Glutamatergic neuron (in vitro differentiated cells): ENCODE data around the gene AGTRAP. TPM values are rescaled to one million over a fixed set of nuclear protein-coding genes. Genes with fewer than 3 reads are reported as not detected.

Experiments used
- DNase-seq: peaks from one replicate; pipeline ENCODE4 v3.0.0; 2022
- H3K27ac Mint-ChIP-seq: one replicate; pipeline ENCODE4 v1.8.0; 2020; ENCODE audit warnings: mild to moderate bottlenecking, mixed read lengths, inconsistent platforms; ENCODE audit not compliant: unreplicated experiment
- H3K27me3 Mint-ChIP-seq: one replicate; pipeline ENCODE4 v1.8.0; 2020; ENCODE audit warnings: mild to moderate bottlenecking, moderate library complexity, mixed read lengths, inconsistent platforms; ENCODE audit not compliant: unreplicated experiment
- H3K36me3 Mint-ChIP-seq: one replicate; pipeline ENCODE4 v1.8.0; 2020; ENCODE audit warnings: mild to moderate bottlenecking, mixed read lengths, inconsistent platforms; ENCODE audit not compliant: unreplicated experiment
- H3K4me1 Mint-ChIP-seq: one replicate; pipeline ENCODE4 v1.8.0; 2020; ENCODE audit warnings: mild to moderate bottlenecking, low read depth, mixed read lengths, inconsistent platforms; ENCODE audit not compliant: unreplicated experiment
- H3K4me3 Mint-ChIP-seq: one replicate; pipeline ENCODE4 v1.8.0; 2020; ENCODE audit warnings: mild to moderate bottlenecking, mixed read lengths, inconsistent platforms; ENCODE audit not compliant: unreplicated experiment
- H3K9me3 Mint-ChIP-seq: one replicate; pipeline ENCODE4 v1.8.0; 2020; ENCODE audit warnings: mild to moderate bottlenecking, moderate library complexity, mixed read lengths, inconsistent platforms; ENCODE audit not compliant: unreplicated experiment
- CTCF ChIP-seq: fragments of 200-600 bp; sonication (generic); IDR thresholded peaks from one replicate; pipeline ENCODE4 v1.5.0; 2021; ENCODE audit not compliant: partially characterized antibody, unreplicated experiment
- total RNA-seq: library from RNA; stranded (reverse); fragmentation: NEBNext Ultra II Directional; extraction: Animal tissue kit (Norgen Biotek cat#: 25700); gene quantifications from one replicate; pipeline ENCODE4 v1.2.1, GENCODE V29; 2021; ENCODE audit not compliant: unreplicated experiment

AGTRAP gene
- total RNA-seq, 1 donor from 2014 or later = 6.1 TPM

GRCh38 chr1:11764115-11764514 lies 28.2 kb downstream of the AGTRAP start:
- Mint-ChIP-seq H3K9me3 (peaks cover 2% of the 10 kb centered on the region), H3K27me3 (peaks cover 16% of the 10 kb centered on the region), H3K27ac (no peak overlapping the region), H3K36me3 (peaks cover 5% of the 10 kb centered on the region), H3K4me1 (peaks cover 6% of the 10 kb centered on the region), H3K4me3 (no peak overlapping the region)
- no peak for DNase-seq
- TF ChIP-seq CTCF = no peak

GRCh38 chr1:11764519-11764918 lies 28.6 kb downstream of the AGTRAP start:
- Mint-ChIP-seq H3K36me3 (peaks cover 5% of the 10 kb centered on the region), H3K4me3 (no peak overlapping the region), H3K4me1 (peaks cover 6% of the 10 kb centered on the region), H3K27ac (no peak overlapping the region), H3K9me3 (peaks cover 2% of the 10 kb centered on the region), H3K27me3 (peaks cover 15% of the 10 kb centered on the region)
- no peak for TF ChIP-seq CTCF
- DNase-seq = no peak

GRCh38 chr1:11765661-11766428 lies 29.9 kb downstream of the AGTRAP start:
- no peak overlapping the region for H3K4me3 Mint-ChIP-seq
- H3K36me3 Mint-ChIP-seq = peaks cover 5% of the 10 kb centered on the region
- TF ChIP-seq CTCF = no peak
- no peak for DNase-seq
- H3K4me1 Mint-ChIP-seq = peaks cover 6% of the 10 kb centered on the region
- no peak overlapping the region for H3K27ac Mint-ChIP-seq
- peaks cover 2% of the 10 kb centered on the region for H3K9me3 Mint-ChIP-seq
- H3K27me3 Mint-ChIP-seq = peaks cover 12% of the 10 kb centered on the region

GRCh38 chr1:11766429-11766776 lies 30.5 kb downstream of the AGTRAP start:
- no peak overlapping the region for H3K4me3 Mint-ChIP-seq
- peaks cover 10% of the 10 kb centered on the region for H3K27me3 Mint-ChIP-seq
- TF ChIP-seq CTCF = no peak
- peaks cover under 1% of the 10 kb centered on the region for H3K9me3 Mint-ChIP-seq
- H3K36me3 Mint-ChIP-seq = no peaks in the 10 kb centered on the region
- no peak overlapping the region for H3K27ac Mint-ChIP-seq
- DNase-seq = no peak
- peaks cover 6% of the 10 kb centered on the region for H3K4me1 Mint-ChIP-seq

DNA sequence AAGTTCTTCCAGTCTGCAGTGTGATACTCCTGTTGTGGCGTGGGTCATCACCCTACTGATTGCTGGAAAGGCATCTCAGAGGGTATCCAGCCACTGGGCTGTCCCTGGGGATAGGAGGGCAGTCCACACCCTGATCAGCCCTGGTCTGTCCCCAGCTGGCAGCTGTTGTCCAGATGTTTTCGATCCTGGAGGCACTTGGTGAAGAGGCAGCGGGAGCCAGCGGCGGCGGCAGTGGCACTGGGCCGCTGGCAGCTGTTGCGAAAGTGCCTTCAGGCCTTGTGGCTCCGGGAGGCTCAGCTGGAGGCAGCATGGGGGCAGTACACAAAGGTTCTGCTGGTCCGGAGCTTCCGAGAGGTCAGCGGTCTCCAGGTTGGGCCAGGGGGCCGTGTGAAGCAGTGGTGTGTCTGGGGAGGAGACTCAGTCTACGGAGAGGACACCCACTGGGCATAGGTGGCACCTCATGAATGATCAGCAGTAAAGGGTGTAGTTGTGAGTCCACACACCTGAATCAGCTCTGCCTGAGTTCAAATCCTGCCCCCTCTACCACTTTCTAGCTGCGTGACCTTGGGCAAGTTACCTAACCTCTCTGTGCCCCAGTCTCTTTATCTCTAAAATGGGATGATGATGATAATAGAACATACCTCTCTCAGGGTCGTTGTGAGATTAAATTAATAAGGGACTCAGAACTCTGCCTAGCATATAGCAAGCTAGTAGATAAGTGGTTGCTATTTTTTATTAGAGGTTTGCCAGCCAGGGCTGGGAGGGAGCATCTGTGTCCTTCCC lies 32.2 kb downstream of the AGTRAP start:
- Mint-ChIP-seq H3K27ac (no peak overlapping the region), H3K4me1 (peaks cover 6% of the 10 kb centered on the region), H3K36me3 (no peaks in the 10 kb centered on the region), H3K4me3 (no peak overlapping the region), H3K27me3 (peaks cover 7% of the 10 kb centered on the region), H3K9me3 (peaks cover 1% of the 10 kb centered on the region)
- DNase-seq = no peak
- TF ChIP-seq CTCF = no peak
